ENCODE data around the gene ILF3.

DNA sequence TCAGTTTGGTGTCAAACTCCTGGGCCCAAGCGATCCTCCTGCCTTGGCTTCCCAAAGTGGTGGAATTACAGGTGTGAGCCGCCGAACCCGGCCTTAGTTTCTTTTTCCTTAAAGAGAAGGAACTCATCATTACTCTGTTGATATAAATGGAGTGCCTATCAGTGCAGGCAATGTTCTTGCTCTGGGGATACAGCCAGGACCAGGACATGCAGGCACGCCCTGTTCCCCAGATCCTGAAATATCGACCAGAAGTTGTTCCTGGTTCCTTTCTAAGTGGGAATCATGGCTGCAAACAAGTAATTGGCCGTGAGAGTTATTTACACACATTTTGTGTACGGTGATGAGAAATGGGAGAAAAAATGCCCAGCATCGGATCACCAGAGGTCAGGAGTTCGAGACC, 72.1 kb downstream of the ILF3 start:
- TF ChIP-seq, protein P1, sequence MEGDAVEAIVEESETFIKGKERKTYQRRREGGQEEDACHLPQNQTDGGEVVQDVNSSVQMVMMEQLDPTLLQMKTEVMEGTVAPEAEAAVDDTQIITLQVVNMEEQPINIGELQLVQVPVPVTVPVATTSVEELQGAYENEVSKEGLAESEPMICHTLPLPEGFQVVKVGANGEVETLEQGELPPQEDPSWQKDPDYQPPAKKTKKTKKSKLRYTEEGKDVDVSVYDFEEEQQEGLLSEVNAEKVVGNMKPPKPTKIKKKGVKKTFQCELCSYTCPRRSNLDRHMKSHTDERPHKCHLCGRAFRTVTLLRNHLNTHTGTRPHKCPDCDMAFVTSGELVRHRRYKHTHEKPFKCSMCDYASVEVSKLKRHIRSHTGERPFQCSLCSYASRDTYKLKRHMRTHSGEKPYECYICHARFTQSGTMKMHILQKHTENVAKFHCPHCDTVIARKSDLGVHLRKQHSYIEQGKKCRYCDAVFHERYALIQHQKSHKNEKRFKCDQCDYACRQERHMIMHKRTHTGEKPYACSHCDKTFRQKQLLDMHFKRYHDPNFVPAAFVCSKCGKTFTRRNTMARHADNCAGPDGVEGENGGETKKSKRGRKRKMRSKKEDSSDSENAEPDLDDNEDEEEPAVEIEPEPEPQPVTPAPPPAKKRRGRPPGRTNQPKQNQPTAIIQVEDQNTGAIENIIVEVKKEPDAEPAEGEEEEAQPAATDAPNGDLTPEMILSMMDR (IDR thresholded peaks at IDR 0.05), result no peak
- TF ChIP-seq POLR2A (IDR thresholded peaks at IDR 0.05), result no peak

Data from thyroid gland (tissue), 4 donors.